ENCODE data around the gene NCKAP1. TPM values are rescaled to one million over a fixed set of nuclear protein-coding genes. Genes with fewer than 3 reads are reported as not detected.
"Not testable (repeated sequence)": the region's sequence is repeated elsewhere in the genome, so short reads cannot be mapped to it uniquely, and the experiment has no call there.

Gene NCKAP1
- total RNA-seq, 1 donor from 2014 or later, result 111 TPM

DNA sequence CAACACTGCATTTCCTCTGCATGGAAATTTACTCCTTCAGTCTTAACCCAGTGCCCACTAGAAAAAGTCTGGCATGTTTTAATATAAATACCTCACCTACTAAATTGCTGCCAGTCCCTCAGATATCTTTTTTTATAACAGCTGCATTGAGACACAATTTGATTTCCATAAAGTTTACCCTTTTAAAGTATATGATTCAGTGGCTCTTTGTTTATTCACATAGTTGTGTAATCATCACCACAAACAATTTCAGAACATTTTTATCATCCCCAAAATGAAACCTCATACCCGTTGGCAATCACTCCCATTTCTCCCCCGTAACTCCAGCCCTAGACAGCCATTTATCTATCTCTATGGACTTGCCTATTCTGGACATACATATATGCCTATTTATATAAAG, 154.8 kb downstream of the NCKAP1 start:
- Mint-ChIP-seq H3K9me3 (ENCODE audit: low read depth) (peaks cover 14% of the 10 kb centered on the region), H3K27me3 (no peaks in the 10 kb centered on the region), H3K27ac (no peak overlapping the region), H3K36me3 (ENCODE audit: insufficient read depth) (peaks cover 8% of the 10 kb centered on the region), H3K4me1 (ENCODE audit: low read depth) (no peaks in the 10 kb centered on the region), H3K4me3 (ENCODE audit: low read depth) (no peak overlapping the region)
- DNase-seq (ENCODE audit: low spot score, unreplicated experiment), result no peak
- TF ChIP-seq, protein P1, sequence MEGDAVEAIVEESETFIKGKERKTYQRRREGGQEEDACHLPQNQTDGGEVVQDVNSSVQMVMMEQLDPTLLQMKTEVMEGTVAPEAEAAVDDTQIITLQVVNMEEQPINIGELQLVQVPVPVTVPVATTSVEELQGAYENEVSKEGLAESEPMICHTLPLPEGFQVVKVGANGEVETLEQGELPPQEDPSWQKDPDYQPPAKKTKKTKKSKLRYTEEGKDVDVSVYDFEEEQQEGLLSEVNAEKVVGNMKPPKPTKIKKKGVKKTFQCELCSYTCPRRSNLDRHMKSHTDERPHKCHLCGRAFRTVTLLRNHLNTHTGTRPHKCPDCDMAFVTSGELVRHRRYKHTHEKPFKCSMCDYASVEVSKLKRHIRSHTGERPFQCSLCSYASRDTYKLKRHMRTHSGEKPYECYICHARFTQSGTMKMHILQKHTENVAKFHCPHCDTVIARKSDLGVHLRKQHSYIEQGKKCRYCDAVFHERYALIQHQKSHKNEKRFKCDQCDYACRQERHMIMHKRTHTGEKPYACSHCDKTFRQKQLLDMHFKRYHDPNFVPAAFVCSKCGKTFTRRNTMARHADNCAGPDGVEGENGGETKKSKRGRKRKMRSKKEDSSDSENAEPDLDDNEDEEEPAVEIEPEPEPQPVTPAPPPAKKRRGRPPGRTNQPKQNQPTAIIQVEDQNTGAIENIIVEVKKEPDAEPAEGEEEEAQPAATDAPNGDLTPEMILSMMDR (IDR thresholded peaks at IDR 0.05; ENCODE audit: unreplicated experiment), result no peak

DNA sequence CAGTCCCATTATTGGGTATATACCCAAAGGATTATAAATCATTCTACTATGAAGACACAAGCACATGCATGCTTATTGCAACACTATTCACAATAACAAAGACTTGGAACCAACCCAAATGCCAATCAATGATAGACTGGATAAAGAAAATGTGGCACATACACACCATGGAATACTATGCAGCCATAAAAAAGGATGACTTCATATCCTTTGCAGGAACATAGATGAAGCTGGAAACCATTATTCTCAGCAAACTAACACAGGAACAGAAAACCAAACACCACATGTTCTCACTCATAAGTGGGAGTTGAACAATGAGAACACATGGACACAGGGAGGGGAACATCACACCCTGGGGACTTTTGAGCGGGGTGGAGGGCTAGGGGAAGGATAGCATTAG, 158.2 kb downstream of the NCKAP1 start:
- H3K27me3 Mint-ChIP-seq; H3K4me3 Mint-ChIP-seq (ENCODE audit: low read depth); H3K4me1 Mint-ChIP-seq (ENCODE audit: low read depth); DNase-seq (ENCODE audit: low spot score, unreplicated experiment); H3K27ac Mint-ChIP-seq: not testable (repeated sequence)
- peaks cover 28% of the 10 kb centered on the region for H3K9me3 Mint-ChIP-seq (ENCODE audit: low read depth)
- H3K36me3 Mint-ChIP-seq (ENCODE audit: insufficient read depth), result peaks cover 11% of the 10 kb centered on the region

GRCh38 chr2:182876653-182877052, 161.6 kb downstream of the NCKAP1 start:
- not testable (repeated sequence) for H3K27me3 Mint-ChIP-seq; DNase-seq (ENCODE audit: low spot score, unreplicated experiment); H3K4me3 Mint-ChIP-seq (ENCODE audit: low read depth); H3K27ac Mint-ChIP-seq; H3K4me1 Mint-ChIP-seq (ENCODE audit: low read depth)
- Mint-ChIP-seq H3K9me3 (ENCODE audit: low read depth) (peaks cover 33% of the 10 kb centered on the region), H3K36me3 (ENCODE audit: insufficient read depth) (peaks cover 16% of the 10 kb centered on the region)

- no peak overlapping the region for H3K4me3 Mint-ChIP-seq (ENCODE audit: low read depth)
Observed at GRCh38 chr2:182870227-182870626, 168.0 kb downstream of the NCKAP1 start.

DNA sequence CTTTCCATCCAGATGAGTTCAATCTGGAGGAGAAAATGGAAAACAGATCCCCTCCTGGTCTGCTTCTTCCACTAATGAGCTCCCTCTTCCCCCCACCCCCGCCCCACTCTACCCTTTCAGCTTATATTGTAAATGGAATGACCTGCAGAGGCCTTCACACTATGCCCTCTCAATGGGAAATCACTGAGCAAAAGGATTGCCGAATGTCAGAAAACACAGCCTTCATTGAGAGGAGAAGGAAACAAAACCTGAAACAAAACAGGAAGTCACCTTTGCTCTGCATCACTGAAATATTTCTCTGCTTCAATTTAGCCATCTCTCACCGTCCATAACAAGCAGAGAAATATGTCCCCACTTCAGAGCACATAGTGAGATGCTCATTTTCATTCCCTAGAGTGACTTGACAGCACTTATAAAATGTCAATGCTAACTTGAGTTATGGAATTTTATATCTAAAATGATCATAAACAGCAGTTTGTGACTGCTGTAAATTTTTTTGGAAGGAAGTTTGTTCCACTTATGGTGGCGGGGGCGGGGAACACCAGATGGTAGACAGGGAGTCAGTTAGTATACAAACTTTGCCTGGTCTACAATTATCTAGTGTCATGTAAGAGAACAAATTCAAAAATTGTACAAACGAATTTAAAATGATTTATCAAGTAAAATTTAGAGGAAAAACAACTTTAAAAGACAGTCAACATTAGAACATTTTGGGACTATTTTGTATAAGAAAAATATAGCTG, 170.0 kb downstream of the NCKAP1 start:
- no peak for DNase-seq (ENCODE audit: low spot score, unreplicated experiment)
- Mint-ChIP-seq H3K27ac (no peak overlapping the region), H3K9me3 (ENCODE audit: low read depth) (no peaks in the 10 kb centered on the region), H3K4me1 (ENCODE audit: low read depth) (peaks cover 33% of the 10 kb centered on the region), H3K36me3 (ENCODE audit: insufficient read depth) (no peaks in the 10 kb centered on the region), H3K4me3 (ENCODE audit: low read depth) (no peak overlapping the region), H3K27me3 (peaks cover 15% of the 10 kb centered on the region)
- TF ChIP-seq, protein P1 (IDR thresholded peaks at IDR 0.05; ENCODE audit: unreplicated experiment), result no peak

More at GRCh38 chr2:182870227-182870626, 168.0 kb downstream of the NCKAP1 start:
- DNase-seq (ENCODE audit: low spot score, unreplicated experiment), result no peak
- H3K4me1 Mint-ChIP-seq (ENCODE audit: low read depth), result peaks cover 21% of the 10 kb centered on the region
- peaks cover 5% of the 10 kb centered on the region for H3K9me3 Mint-ChIP-seq (ENCODE audit: low read depth)
- peaks cover 7% of the 10 kb centered on the region for H3K27me3 Mint-ChIP-seq
- H3K27ac Mint-ChIP-seq, result no peak overlapping the region
- H3K36me3 Mint-ChIP-seq (ENCODE audit: insufficient read depth), result peaks cover 5% of the 10 kb centered on the region
- TF ChIP-seq, protein P1 (IDR thresholded peaks at IDR 0.05; ENCODE audit: unreplicated experiment), result peak; percentile 41

GRCh38 chr2:182867426-182868053, 170.7 kb downstream of the NCKAP1 start:
- TF ChIP-seq, protein P1 (IDR thresholded peaks at IDR 0.05; ENCODE audit: unreplicated experiment), result no peak
- no peak for DNase-seq (ENCODE audit: low spot score, unreplicated experiment)
- Mint-ChIP-seq H3K9me3 (ENCODE audit: low read depth) (no peaks in the 10 kb centered on the region), H3K36me3 (ENCODE audit: insufficient read depth) (no peaks in the 10 kb centered on the region), H3K4me1 (ENCODE audit: low read depth) (peaks cover 36% of the 10 kb centered on the region), H3K4me3 (ENCODE audit: low read depth) (peak overlapping the region; percentile 73), H3K27me3 (peaks cover 15% of the 10 kb centered on the region), H3K27ac (peak overlapping the region; percentile 26)

Data from progenitor cell of endocrine pancreas (in vitro differentiated cells).